ENCODE data around the gene ZNF365.

Gene ZNF365

DNA sequence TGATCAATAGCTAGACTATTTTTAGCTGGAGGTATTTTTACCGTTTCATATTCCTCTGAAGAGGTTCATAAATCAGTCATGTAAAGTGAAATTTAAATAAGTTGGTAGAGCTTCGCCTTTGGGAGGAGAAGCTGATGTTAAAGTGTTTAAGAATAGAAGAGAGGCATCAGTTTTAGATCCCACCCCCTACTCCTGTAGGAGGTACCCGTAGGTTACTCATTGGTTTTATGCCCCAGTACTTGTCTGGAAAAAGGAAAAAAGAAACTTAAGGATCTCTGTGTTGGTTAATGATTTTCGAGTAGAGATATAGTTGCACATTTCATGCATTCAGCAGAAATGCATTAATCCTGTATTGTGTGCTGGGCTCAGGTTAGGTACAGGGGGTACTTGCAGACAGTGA lies 8.7 kb downstream of the ZNF365 start:
- TF ChIP-seq CTCF (IDR thresholded peaks at IDR 0.05; ENCODE audit: low read depth, low read length, missing control alignments) = no peak
- DNase-seq (ENCODE audit: extremely low read depth, low read depth) = no peak
- no peak overlapping the region for H3K4me3 ChIP-seq (replicated peaks; ENCODE audit: low read depth, low read length)

- no peak for TF ChIP-seq CTCF (IDR thresholded peaks at IDR 0.05; ENCODE audit: low read depth, low read length, missing control alignments)
- H3K4me3 ChIP-seq (replicated peaks; ENCODE audit: low read depth, low read length) = no peak overlapping the region
- peak; percentile 77 for DNase-seq (ENCODE audit: extremely low read depth, low read depth)
Observed at GRCh38 chr10:62384057-62384446, 9.9 kb downstream of the ZNF365 start.

GRCh38 chr10:62384447-62385081 lies 10.4 kb downstream of the ZNF365 start:
- no peak for TF ChIP-seq CTCF (IDR thresholded peaks at IDR 0.05; ENCODE audit: low read depth, low read length, missing control alignments)
- H3K4me3 ChIP-seq (replicated peaks; ENCODE audit: low read depth, low read length) = no peak overlapping the region
- DNase-seq (ENCODE audit: extremely low read depth, low read depth) = no peak

DNA sequence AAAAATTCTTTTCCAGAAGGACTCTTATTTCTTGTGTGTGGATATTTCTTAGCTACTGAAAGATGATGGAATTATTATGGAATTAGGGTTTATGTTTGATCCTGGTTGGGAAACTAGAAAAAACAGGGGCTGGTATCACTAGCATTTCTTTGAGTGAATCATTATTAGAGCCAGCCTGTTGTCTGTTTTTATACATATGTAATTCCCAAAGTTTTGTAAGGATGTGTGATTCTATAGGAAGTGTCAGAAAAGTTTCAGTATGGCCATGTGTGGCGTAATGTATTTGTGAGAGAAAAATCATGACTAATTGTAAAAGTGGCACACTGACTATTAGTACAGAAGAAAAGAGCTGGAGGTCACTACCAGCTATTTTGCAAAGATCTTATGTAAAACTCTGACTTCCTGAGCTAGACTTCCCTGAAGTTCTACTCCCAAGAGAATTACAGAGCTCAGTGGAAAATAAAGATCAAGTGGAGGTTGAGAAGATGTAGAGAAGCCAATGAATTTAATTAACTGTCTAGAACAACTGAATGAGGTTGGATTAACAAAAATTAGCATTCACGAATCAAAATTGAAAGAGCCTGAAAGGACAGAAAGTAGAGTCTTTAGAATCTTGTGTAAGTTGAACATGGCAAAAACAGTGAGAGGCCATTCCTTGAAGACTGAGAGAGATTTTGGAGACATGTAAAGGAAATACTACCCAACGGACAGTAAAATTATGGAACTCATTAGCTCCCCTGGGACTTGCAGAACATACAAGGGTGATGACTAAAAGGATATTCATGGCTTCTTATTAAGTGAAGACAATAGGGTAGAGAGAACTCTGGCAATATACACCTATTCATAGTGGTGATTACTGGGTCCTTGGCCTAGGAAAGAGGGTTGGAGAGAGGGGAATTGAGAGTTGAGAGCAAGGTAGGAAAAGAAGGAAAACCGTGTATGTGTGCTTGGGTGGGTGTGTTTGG lies 12.5 kb downstream of the ZNF365 start:
- H3K4me3 ChIP-seq (replicated peaks; ENCODE audit: low read depth, low read length) = no peak overlapping the region
- no peak for TF ChIP-seq CTCF (IDR thresholded peaks at IDR 0.05; ENCODE audit: low read depth, low read length, missing control alignments)
- DNase-seq (ENCODE audit: extremely low read depth, low read depth) = no peak

- H3K4me3 ChIP-seq (replicated peaks; ENCODE audit: low read depth, low read length) = no peak overlapping the region
- no peak for TF ChIP-seq CTCF (IDR thresholded peaks at IDR 0.05; ENCODE audit: low read depth, low read length, missing control alignments)
- no peak for DNase-seq (ENCODE audit: extremely low read depth, low read depth)
Observed at GRCh38 chr10:62388328-62388727, 14.2 kb downstream of the ZNF365 start.

GRCh38 chr10:62390497-62391176 lies 16.5 kb downstream of the ZNF365 start:
- H3K4me3 ChIP-seq (replicated peaks; ENCODE audit: low read depth, low read length) = no peak overlapping the region
- no peak for TF ChIP-seq CTCF (IDR thresholded peaks at IDR 0.05; ENCODE audit: low read depth, low read length, missing control alignments)
- no peak for DNase-seq (ENCODE audit: extremely low read depth, low read depth)

All from HFF-Myc (cell line).